ENCODE data around the gene LIPH.
A peak's percentile ranks its signal among the peaks of the same experiment; 100 is the strongest.

The LIPH gene

GRCh38 chr3:185555860-185556347 is 3.5 kb upstream of the LIPH start:
- no peaks in the 10 kb centered on the region for H3K36me3 ChIP-seq (replicated peaks)
- no peak overlapping the region for H3K27ac ChIP-seq
- no peak for DNase-seq
- no peak overlapping the region for H3K4me3 ChIP-seq (ENCODE audit: low read depth, low read length)
- H3K27me3 ChIP-seq (replicated peaks), result no peaks in the 10 kb centered on the region
- TF ChIP-seq CTCF (IDR thresholded peaks at IDR 0.05; ENCODE audit: low read depth, low read length, missing control alignments), result no peak
- in situ Hi-C loops (cut with HindIII; ENCODE audit: low pct_ligation_motif_present, low sequenced_read_pairs), result no loop called here

DNA sequence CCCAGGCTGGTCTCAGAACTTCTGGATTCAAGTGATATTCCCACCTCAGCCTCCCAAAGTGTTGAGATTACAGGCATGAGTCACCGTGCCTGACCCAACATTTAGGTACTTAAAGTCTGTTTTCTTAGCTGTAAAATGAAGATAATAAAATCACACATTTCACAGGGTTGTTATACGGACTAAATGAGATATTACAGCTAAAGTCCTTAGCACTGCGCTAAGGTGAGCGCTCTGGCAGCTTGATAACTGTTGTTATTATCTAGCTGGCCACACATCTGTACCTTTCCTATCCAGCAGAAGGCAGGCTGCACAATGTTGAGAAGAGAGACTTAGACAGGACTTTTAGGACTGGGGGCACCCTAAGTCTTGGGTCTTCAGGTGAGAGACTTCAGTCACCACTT is 2.7 kb upstream of the LIPH start:
- DNase-seq, result peak; percentile 40
- H3K36me3 ChIP-seq (replicated peaks), result no peaks in the 10 kb centered on the region
- in situ Hi-C loops (cut with HindIII; ENCODE audit: low pct_ligation_motif_present, low sequenced_read_pairs), result no loop called here

GRCh38 chr3:185549651-185550111 is 2.7 kb downstream of the LIPH start:
- H3K4me3 ChIP-seq (ENCODE audit: low read depth, low read length), result no peak overlapping the region
- no peak for TF ChIP-seq CTCF (IDR thresholded peaks at IDR 0.05; ENCODE audit: low read depth, low read length, missing control alignments)
- in situ Hi-C loops (cut with HindIII; ENCODE audit: low pct_ligation_motif_present, low sequenced_read_pairs), result no loop called here
- DNase-seq, result no peak
- H3K36me3 ChIP-seq (replicated peaks), result no peaks in the 10 kb centered on the region
- peak overlapping the region; percentile 28 for H3K27ac ChIP-seq
- H3K27me3 ChIP-seq (replicated peaks), result no peaks in the 10 kb centered on the region

More for the DNA sequence above, 2.7 kb upstream of the LIPH start:
- Histone ChIP-seq H3K4me3 (ENCODE audit: low read depth, low read length) (no peak overlapping the region), H3K27me3 (replicated peaks) (no peaks in the 10 kb centered on the region), H3K27ac (no peak overlapping the region)
- TF ChIP-seq CTCF (IDR thresholded peaks at IDR 0.05; ENCODE audit: low read depth, low read length, missing control alignments), result no peak

GRCh38 chr3:185549122-185549521 is 3.3 kb downstream of the LIPH start:
- in situ Hi-C loops (cut with HindIII; ENCODE audit: low pct_ligation_motif_present, low sequenced_read_pairs), result no loop called here
- peak overlapping the region; percentile 28 for H3K27ac ChIP-seq
- no peak overlapping the region for H3K4me3 ChIP-seq (ENCODE audit: low read depth, low read length)
- no peak for TF ChIP-seq CTCF (IDR thresholded peaks at IDR 0.05; ENCODE audit: low read depth, low read length, missing control alignments)
- no peaks in the 10 kb centered on the region for H3K27me3 ChIP-seq (replicated peaks)
- H3K36me3 ChIP-seq (replicated peaks), result no peaks in the 10 kb centered on the region
- DNase-seq, result peak; percentile 96

DNA sequence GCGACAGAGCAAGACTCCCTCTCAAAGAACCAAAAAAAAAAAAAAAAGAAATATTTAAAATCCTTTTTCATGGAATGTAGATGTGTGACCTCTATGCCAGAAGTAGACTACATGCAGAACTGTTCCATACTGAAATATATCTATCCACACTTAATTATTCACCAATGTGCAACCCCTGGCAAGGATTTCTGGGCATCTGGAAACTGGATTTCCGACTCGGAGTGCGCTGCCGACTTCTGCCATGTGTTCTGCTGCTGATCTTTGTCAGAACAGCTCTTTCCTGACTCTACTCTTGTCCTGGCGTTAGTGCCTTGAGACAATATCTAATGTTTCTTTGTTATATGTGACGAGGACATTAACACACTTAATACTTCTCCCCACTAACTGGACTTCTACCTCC is 11.7 kb downstream of the LIPH start:
- no peak overlapping the region for H3K4me3 ChIP-seq (ENCODE audit: low read depth, low read length)
- no peak for TF ChIP-seq CTCF (IDR thresholded peaks at IDR 0.05; ENCODE audit: low read depth, low read length, missing control alignments)
- H3K27me3 ChIP-seq (replicated peaks), result no peaks in the 10 kb centered on the region
- in situ Hi-C loops (cut with HindIII; ENCODE audit: low pct_ligation_motif_present, low sequenced_read_pairs), result no loop called here
- no peak for DNase-seq
- H3K36me3 ChIP-seq (replicated peaks), result no peaks in the 10 kb centered on the region
- H3K27ac ChIP-seq, result no peak overlapping the region

GRCh38 chr3:185539934-185540333 is 12.5 kb downstream of the LIPH start:
- DNase-seq, result no peak
- Histone ChIP-seq H3K27ac (no peak overlapping the region), H3K4me3 (ENCODE audit: low read depth, low read length) (no peak overlapping the region), H3K36me3 (replicated peaks) (no peaks in the 10 kb centered on the region), H3K27me3 (replicated peaks) (no peaks in the 10 kb centered on the region)
- TF ChIP-seq CTCF (IDR thresholded peaks at IDR 0.05; ENCODE audit: low read depth, low read length, missing control alignments), result no peak
- in situ Hi-C loops (cut with HindIII; ENCODE audit: low pct_ligation_motif_present, low sequenced_read_pairs), result no loop called here

Data from brain microvascular endothelial cell (primary cell).